ENCODE results near the gene LSAMP. TPM values are rescaled to one million over a fixed set of nuclear protein-coding genes. Genes with fewer than 3 reads are reported as not detected.

LSAMP gene
- total RNA-seq, 4 donors from 2014 or later: 1.9 to 19.7 (median 2.8) TPM

DNA sequence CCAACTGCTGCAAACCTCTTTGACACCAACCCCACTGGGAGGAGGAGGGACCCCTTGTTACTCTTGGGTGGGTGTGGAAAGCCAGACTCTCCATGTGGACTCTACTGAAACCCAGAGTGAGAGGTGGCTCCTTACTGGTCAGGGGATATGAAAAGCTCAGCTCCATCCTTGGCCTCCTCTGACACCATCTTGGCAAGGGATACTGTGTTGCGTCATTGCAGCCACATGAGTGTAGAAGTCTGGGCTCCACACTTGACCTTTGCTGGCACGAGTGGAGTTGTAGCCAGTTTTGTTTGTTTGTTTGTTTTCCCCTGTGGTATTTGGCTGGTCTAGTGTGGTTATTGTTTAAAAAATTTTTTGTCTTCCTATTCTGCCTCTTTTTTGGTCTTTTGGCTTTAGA is 532.9 kb downstream of the LSAMP start:
- ATAC-seq (ENCODE audit: low FRiP score): no peak
- TF ChIP-seq, protein P1, sequence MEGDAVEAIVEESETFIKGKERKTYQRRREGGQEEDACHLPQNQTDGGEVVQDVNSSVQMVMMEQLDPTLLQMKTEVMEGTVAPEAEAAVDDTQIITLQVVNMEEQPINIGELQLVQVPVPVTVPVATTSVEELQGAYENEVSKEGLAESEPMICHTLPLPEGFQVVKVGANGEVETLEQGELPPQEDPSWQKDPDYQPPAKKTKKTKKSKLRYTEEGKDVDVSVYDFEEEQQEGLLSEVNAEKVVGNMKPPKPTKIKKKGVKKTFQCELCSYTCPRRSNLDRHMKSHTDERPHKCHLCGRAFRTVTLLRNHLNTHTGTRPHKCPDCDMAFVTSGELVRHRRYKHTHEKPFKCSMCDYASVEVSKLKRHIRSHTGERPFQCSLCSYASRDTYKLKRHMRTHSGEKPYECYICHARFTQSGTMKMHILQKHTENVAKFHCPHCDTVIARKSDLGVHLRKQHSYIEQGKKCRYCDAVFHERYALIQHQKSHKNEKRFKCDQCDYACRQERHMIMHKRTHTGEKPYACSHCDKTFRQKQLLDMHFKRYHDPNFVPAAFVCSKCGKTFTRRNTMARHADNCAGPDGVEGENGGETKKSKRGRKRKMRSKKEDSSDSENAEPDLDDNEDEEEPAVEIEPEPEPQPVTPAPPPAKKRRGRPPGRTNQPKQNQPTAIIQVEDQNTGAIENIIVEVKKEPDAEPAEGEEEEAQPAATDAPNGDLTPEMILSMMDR (IDR thresholded peaks at IDR 0.05): no peak
- DNase-seq (ENCODE audit: low spot score): no peak

DNA sequence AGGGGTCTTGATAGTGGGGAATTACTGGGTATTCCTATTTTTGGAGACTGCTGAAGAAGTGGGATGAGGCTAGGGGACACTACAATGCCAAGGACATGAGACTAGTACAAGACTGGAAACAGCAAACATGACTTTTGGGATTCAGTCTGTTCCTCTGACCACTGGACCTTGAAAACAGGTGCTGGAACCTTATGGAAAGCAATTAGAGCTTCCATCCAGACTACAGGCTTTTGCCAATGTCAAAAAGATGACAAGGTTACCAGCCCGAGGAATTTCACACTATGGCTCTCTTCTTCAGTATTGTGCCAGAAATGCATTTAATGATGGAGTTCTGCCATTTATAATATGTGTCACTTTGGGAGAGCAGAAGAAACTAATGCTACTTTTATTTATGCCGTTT is 539.4 kb downstream of the LSAMP start:
- TF ChIP-seq, protein P1 (IDR thresholded peaks at IDR 0.05): no peak
- ATAC-seq (ENCODE audit: low FRiP score) (no peak), DNase-seq (ENCODE audit: low spot score) (no peak)

DNA sequence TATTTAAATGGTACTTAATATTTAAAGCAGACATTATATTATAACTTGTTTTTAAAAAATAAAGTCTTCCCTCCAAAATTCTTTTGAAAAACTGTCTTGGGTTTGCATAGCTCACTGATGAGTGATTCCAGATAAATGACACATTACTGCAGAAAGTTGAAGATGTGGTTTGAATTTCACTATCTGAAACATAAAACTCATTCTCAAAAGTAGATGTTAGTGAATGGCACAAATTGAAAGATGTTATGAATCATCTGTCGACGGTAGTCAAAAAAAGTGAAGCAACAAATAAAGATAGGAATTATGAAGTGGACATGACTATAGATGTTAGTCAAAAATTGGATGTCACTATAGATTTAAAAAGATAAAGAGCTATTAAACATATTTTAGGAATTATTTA is 541.4 kb downstream of the LSAMP start:
- no peak for ATAC-seq (ENCODE audit: low FRiP score)

DNA sequence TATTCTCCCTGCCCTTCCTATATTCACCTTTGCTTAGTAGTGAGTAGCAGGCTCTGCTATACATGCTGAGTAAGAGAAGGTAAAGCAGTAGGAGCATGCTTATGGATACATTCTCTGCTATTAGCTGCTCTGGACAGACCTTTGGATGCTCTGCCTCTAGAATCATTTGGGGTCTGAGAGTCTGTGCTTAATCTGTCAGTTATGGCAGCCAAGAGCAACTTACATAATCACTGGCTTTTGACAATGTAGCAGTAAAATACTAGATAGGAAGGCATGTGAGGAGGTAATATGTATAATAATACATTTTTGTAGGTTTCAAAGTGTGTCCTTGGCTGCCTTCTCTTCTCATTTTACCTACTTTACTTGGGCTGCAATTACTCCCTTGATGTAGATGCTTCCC is 544.3 kb downstream of the LSAMP start:
- TF ChIP-seq, protein P1 (IDR thresholded peaks at IDR 0.05): no peak
- ATAC-seq (ENCODE audit: low FRiP score): no peak
- DNase-seq (ENCODE audit: low spot score): no peak

More for the DNA sequence above, 541.4 kb downstream of the LSAMP start:
- no peak for DNase-seq (ENCODE audit: low spot score)
- TF ChIP-seq, protein P1 (IDR thresholded peaks at IDR 0.05): no peak

DNA sequence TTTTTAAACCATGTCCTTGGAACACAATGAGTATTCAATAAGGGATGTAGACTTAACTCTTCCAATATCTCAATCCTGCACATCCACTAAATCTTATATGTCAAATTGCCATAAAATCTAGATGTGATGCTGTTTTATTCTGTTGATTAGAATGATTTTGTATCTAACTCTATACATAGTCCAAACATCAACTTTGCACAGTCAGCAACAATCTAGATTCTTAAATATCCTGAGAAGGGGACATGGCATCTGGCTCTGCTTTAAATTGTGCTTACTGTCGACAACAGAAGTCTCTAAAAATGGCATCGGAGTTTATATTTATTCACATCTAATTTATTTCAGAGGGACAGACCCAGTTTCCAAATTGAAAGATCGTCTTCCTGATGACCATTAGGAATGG is 545.8 kb downstream of the LSAMP start:
- TF ChIP-seq, protein P1 (IDR thresholded peaks at IDR 0.05): no peak
- no peak for DNase-seq (ENCODE audit: low spot score)
- ATAC-seq (ENCODE audit: low FRiP score): no peak

DNA sequence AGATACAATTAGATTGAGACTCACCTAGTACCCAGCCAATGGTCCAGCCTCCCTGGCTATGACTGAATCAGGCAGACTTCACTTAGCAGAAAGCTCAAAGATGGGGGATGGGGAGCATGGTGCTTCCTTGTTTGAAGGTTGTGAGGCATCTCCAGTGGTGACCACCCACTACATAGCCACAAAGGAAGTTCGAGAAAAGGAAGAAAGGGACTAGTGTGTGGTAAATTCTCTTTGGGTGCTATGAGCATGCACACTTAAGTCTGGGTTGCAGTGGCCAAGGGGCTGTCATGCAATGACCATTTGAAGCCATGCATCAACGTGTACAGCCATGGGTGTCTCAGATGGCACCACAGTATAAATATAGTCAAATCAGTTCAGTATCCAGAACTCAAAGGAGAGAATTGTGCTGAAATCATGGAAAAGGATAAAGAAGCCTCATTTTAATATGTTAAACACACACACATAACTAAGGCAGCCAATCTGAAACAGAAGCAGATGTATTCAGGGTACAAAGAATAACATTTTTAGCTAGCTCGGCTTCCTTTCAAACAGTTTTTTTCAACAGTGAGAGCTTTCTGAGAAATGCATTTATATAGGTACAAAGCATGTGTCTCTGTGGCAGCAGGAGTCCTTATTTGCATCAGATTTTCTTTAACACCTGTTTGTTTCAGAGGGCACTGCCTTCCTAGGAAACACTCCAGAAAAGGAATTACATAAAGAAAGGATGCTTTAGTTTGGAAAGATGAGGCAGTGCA is 546.5 kb downstream of the LSAMP start:
- TF ChIP-seq, protein P1 (IDR thresholded peaks at IDR 0.05): no peak
- DNase-seq (ENCODE audit: low spot score): no peak
- ATAC-seq (ENCODE audit: low FRiP score): no peak

DNA sequence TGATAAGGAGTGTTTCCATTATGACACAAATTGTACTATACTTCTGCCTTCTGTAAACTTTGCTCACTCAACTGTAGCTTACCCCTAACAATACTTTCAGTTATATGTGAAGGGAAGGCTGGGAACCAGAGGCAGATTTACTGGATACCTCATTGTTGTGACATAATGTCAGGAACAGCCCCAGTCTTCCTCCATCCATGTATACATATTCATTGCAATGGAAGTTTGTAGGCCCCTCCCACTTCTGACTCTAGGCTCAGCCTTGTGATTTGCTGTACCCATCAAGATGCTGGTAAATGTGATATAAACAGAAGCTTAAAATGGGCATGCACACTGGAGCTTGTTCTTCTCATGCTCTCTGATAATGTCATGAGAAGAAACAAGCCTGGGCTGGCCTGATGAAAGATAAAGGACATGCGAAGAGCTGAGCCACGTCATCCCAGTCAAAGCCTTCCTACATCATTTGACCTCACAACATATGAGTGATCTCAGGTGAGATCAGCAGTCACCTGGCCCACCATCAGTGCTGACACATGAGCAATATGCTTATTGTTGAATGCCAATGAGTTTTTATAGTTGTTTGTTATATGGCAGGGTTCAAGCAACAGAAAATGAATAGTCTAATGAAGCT is 554.2 kb downstream of the LSAMP start:
- DNase-seq (ENCODE audit: low spot score): no peak
- TF ChIP-seq, protein P1 (IDR thresholded peaks at IDR 0.05): no peak
- ATAC-seq (ENCODE audit: low FRiP score): no peak
